GM23338 (cell line): ENCODE results near the gene ZNF678. TPM values are rescaled to one million over a fixed set of nuclear protein-coding genes. Genes with fewer than 3 reads are reported as not detected.

Experiments
- ATAC-seq: fragments of 200-7000 bp; cut with Tn5 transposase; 3 replicates; pipeline ENCODE4 v1.9.1; 2020
- DNase-seq: peaks from one replicate; pipeline ENCODE4 v3.0.0-alpha.2; 2015; ENCODE audit warnings: low spot score
- H2AFZ ChIP-seq: fragments of 200-600 bp; sonication (generic); 2 replicates; pipeline ENCODE4 v1.8.0; 2016; ENCODE audit warnings: antibody characterized with exemption, mild to moderate bottlenecking, moderate library complexity
- H3F3A ChIP-seq: fragments of 200-600 bp; sonication (generic); replicated peaks from 2 replicates; pipeline ENCODE4 v1.8.0; 2017; ENCODE audit warnings: antibody characterized with exemption, mixed run types, low read depth
- H3K27ac ChIP-seq: fragments of 200-600 bp; sonication (generic); 2 replicates; pipeline ENCODE4 v1.6.1; 2016; ENCODE audit warnings: low read depth
- H3K27me3 ChIP-seq: fragments of 200-600 bp; sonication (generic); 2 replicates; pipeline ENCODE4 v1.8.0; 2016; ENCODE audit warnings: mild to moderate bottlenecking, mixed run types, moderate library complexity; ENCODE audit not compliant: insufficient read depth
- H3K36me3 ChIP-seq: fragments of 200-600 bp; sonication (generic); 2 replicates; pipeline ENCODE4 v1.8.0; 2016; ENCODE audit warnings: mild to moderate bottlenecking; ENCODE audit not compliant: insufficient read depth
- H3K4me1 ChIP-seq: fragments of 200-600 bp; sonication (generic); 2 replicates; pipeline ENCODE4 v1.8.0; 2016; ENCODE audit warnings: mild to moderate bottlenecking, moderate library complexity; ENCODE audit not compliant: insufficient read depth
- H3K4me2 ChIP-seq: fragments of 200-600 bp; sonication (generic); 2 replicates; pipeline ENCODE4 v1.7.1; 2017; ENCODE audit warnings: mixed run types
- H3K4me3 ChIP-seq: fragments of 200-600 bp; sonication (generic); 2 replicates; pipeline ENCODE4 v1.6.1; 2016; ENCODE audit warnings: mixed run types
- H3K79me2 ChIP-seq: fragments of 200-600 bp; sonication (generic); replicated peaks from 2 replicates; pipeline ENCODE4 v1.8.0; 2017; ENCODE audit warnings: mild to moderate bottlenecking; ENCODE audit not compliant: insufficient read depth
- H3K9me2 ChIP-seq: fragments of 200-600 bp; sonication (generic); 2 replicates; pipeline ENCODE4 v1.8.0; 2017; ENCODE audit not compliant: insufficient read depth
- H4K20me1 ChIP-seq: fragments of 200-600 bp; sonication (generic); replicated peaks from 2 replicates; pipeline ENCODE4 v1.8.0; 2017; ENCODE audit warnings: mild to moderate bottlenecking; ENCODE audit not compliant: insufficient read depth
- H3K27ac Mint-ChIP-seq: 2 replicates; pipeline ENCODE4 v1.8.0; 2020; ENCODE audit warnings: inconsistent platforms, mild to moderate bottlenecking, moderate library complexity, mixed read lengths
- H3K27me3 Mint-ChIP-seq: 3 replicates; pipeline ENCODE4 v1.8.0; 2022; ENCODE audit warnings: low read depth, mild to moderate bottlenecking, moderate library complexity, mixed read lengths, inconsistent platforms; ENCODE audit not compliant: insufficient read depth, poor library complexity
- H3K36me3 Mint-ChIP-seq: 3 replicates; pipeline ENCODE4 v1.8.0; 2021; ENCODE audit warnings: low read depth, mild to moderate bottlenecking, inconsistent platforms, moderate library complexity, mixed read lengths
- H3K4me1 Mint-ChIP-seq: 3 replicates; pipeline ENCODE4 v1.8.0; 2020; ENCODE audit warnings: mild to moderate bottlenecking, inconsistent platforms, mixed read lengths
- H3K4me3 Mint-ChIP-seq: 3 replicates; pipeline ENCODE4 v1.8.0; 2021; ENCODE audit warnings: moderate library complexity, mild to moderate bottlenecking, inconsistent platforms, mixed read lengths
- H3K9me3 Mint-ChIP-seq: 3 replicates; pipeline ENCODE4 v1.8.0; 2020; ENCODE audit warnings: moderate library complexity, mild to moderate bottlenecking, inconsistent platforms, mixed read lengths
- CREB1 ChIP-seq: fragments of 250-450 bp; sonication (Bioruptor Pico); IDR thresholded peaks from 2 replicates; pipeline ENCODE4 v1.5.0; 2020; ENCODE audit warnings: low read depth, mild to moderate bottlenecking, moderate library complexity
- CTCF ChIP-seq, 2 experiments: fragments of 200-600 bp in 1 of 2; sonication (generic) in 1 of 2; conservative IDR thresholded peaks; 2 replicates each; pipeline versions ENCODE4 v1.5.1 to v1.6.1; 2016 to 2017; ENCODE audit warnings: antibody characterized with exemption in 2 of 2, low read depth in 2 of 2, mild to moderate bottlenecking in 2 of 2, moderate library complexity in 1 of 2
- ETS1 ChIP-seq: IDR thresholded peaks from 2 replicates; pipeline ENCODE4 v1.6.1; 2016; ENCODE audit warnings: antibody characterized with exemption
- EZH2 ChIP-seq: fragments of 200-600 bp; sonication (generic); IDR thresholded peaks from one replicate; pipeline ENCODE4 v1.8.0; 2017; ENCODE audit warnings: antibody characterized with exemption, mild to moderate bottlenecking, low read depth; ENCODE audit not compliant: unreplicated experiment
- EZH2phosphoT487 ChIP-seq: fragments of 200-600 bp; sonication (generic); IDR thresholded peaks from one replicate; pipeline ENCODE4 v1.8.1; 2018; ENCODE audit warnings: antibody characterized with exemption; ENCODE audit not compliant: unreplicated experiment
- JUNB ChIP-seq: IDR thresholded peaks from one replicate; pipeline ENCODE4 v1.6.1; 2016; ENCODE audit warnings: antibody characterized with exemption; ENCODE audit not compliant: unreplicated experiment
- NANOG ChIP-seq: IDR thresholded peaks from 2 replicates; pipeline ENCODE4 v1.6.1; 2016; ENCODE audit warnings: antibody characterized with exemption, borderline replicate concordance
- POLR2AphosphoS5 ChIP-seq: IDR thresholded peaks from 2 replicates; pipeline ENCODE4 v1.6.1; 2016; ENCODE audit warnings: antibody characterized with exemption, low read depth
- REST ChIP-seq: IDR thresholded peaks from one replicate; pipeline ENCODE4 v1.6.1; 2018; ENCODE audit warnings: antibody characterized with exemption; ENCODE audit not compliant: unreplicated experiment
- STAT1 ChIP-seq: IDR thresholded peaks from one replicate; pipeline ENCODE4 v1.6.1; 2016; ENCODE audit warnings: antibody characterized with exemption; ENCODE audit not compliant: unreplicated experiment
- ZNF114 ChIP-seq: fragments of 250-450 bp; sonication (Bioruptor Pico); IDR thresholded peaks from 2 replicates; pipeline ENCODE4 v1.5.0; 2020; ENCODE audit warnings: mild to moderate bottlenecking, moderate library complexity
- ZNF331 ChIP-seq: fragments of 250-450 bp; sonication (Bioruptor Pico); IDR thresholded peaks from 2 replicates; pipeline ENCODE4 v1.5.0; 2020; ENCODE audit warnings: low read depth, mild to moderate bottlenecking, moderate library complexity
- ZNF462 ChIP-seq: fragments of 250-450 bp; sonication (Bioruptor Pico); IDR thresholded peaks from 2 replicates; pipeline ENCODE4 v1.5.0; 2020; ENCODE audit warnings: mild to moderate bottlenecking, moderate library complexity
- polyA plus RNA-seq: library from polyadenylated mRNA; unstranded; fragments of >200 nt; fragmentation: Nextera tagmentation; extraction: Ambion mirVana; gene quantifications from 2 replicates; pipeline ENCODE4 v1.2.1, GENCODE V29; 2016
- total RNA-seq: library from RNA; depleted of rRNA; stranded (reverse); fragments of >200 nt; shearing (Covaris generic); gene quantifications from 2 replicates; pipeline ENCODE4 v1.2.3, GENCODE V29; 2014

Gene ZNF678
- total and polyA plus RNA-seq, 2 experiments from 2014 or later = 8.6 to 60.0 TPM

GRCh38 chr1:227583354-227583753 is 20.0 kb downstream of the ZNF678 start:
- H3K79me2 ChIP-seq = peaks cover 96% of the 10 kb centered on the region
- peaks cover 7% of the 10 kb centered on the region; the same call in 1 of the 2 replicates for H4K20me1 ChIP-seq
- Mint-ChIP-seq H3K4me3 (no peak overlapping the region), H3K9me3 (peaks cover 8% of the 10 kb centered on the region), H3K27ac (no peak overlapping the region), H3K36me3 (peaks cover 15% of the 10 kb centered on the region), H3K4me1 (peaks cover 10% of the 10 kb centered on the region), H3K27me3 (no peaks in the 10 kb centered on the region)
- H3K4me1 ChIP-seq = peaks cover 17% of the 10 kb centered on the region
- H2AFZ ChIP-seq = no peak overlapping the region
- no peak overlapping the region for H3K4me2 ChIP-seq
- H3K27me3 ChIP-seq = no peaks in the 10 kb centered on the region
- no peaks in the 10 kb centered on the region for H3F3A ChIP-seq
- peaks cover 5% of the 10 kb centered on the region; the same call in 1 of the 2 replicates for H3K36me3 ChIP-seq
- DNase-seq = no peak
- H3K27ac ChIP-seq = no peak overlapping the region
- no peaks in the 10 kb centered on the region for H3K9me2 ChIP-seq
- H3K4me3 ChIP-seq = no peak overlapping the region
- TF ChIP-seq CREB1 (CRISPR knock-in tag) = no peak
- TF ChIP-seq EZH2 = no peak
- no peak for TF ChIP-seq REST
- TF ChIP-seq CTCF (conservative IDR thresholded peaks at IDR 0.05; ENCODE audit: low read depth in 2 of 2) = no peak
- no peak for TF ChIP-seq ZNF114 (CRISPR knock-in tag)
- no peak for TF ChIP-seq ZNF462 (CRISPR knock-in tag)
- TF ChIP-seq ZNF331 (CRISPR knock-in tag) = no peak
- no peak for TF ChIP-seq POLR2AphosphoS5
- no peak for TF ChIP-seq JUNB
- TF ChIP-seq STAT1 = no peak
- TF ChIP-seq ETS1 = no peak
- TF ChIP-seq EZH2phosphoT487 = no peak
- TF ChIP-seq NANOG = no peak
- ATAC-seq = no peak
